Esophagus mucosa (tissue), 1 donor: ENCODE measurements around the gene NID1. TPM values are rescaled to one million over a fixed set of nuclear protein-coding genes. Genes with fewer than 3 reads are reported as not detected.
"Not testable (repeated sequence)": the region's sequence is repeated elsewhere in the genome, so short reads cannot be mapped to it uniquely, and the experiment has no call there.

Experiments
- ATAC-seq: fragments of 200-7000 bp; cut with Tn5 transposase; one replicate; pipeline ENCODE4 v1.9.1; 2020
- total RNA-seq: library from RNA; stranded (reverse); gene quantifications from one replicate; pipeline ENCODE4 v1.2.4, GENCODE V29; 2023
- donor health status: DM: yes; HTN: yes; CAD: no.

Gene NID1
- total RNA-seq, 1 donor from 2014 or later: 5.3 TPM

DNA sequence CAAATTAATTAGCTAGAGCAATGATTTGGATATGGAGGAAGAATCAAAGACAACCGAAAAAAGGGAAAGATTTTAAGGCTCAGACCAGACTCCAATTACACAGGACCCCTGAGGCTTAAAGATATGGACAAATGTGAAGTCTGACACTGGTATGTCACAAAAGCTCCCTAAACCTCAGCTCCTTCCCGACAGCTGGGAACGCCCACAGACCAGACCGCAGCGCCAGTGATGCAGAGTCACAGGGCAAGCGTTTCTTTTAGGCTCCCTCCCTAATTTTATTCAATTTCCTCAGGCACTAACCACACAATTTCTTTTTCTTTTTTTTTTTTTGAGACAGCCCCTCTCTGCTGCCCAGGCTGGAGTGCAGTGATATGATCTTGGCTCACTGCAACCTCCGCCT is 40.2 kb downstream of the NID1 start:
- ATAC-seq: no peak

DNA sequence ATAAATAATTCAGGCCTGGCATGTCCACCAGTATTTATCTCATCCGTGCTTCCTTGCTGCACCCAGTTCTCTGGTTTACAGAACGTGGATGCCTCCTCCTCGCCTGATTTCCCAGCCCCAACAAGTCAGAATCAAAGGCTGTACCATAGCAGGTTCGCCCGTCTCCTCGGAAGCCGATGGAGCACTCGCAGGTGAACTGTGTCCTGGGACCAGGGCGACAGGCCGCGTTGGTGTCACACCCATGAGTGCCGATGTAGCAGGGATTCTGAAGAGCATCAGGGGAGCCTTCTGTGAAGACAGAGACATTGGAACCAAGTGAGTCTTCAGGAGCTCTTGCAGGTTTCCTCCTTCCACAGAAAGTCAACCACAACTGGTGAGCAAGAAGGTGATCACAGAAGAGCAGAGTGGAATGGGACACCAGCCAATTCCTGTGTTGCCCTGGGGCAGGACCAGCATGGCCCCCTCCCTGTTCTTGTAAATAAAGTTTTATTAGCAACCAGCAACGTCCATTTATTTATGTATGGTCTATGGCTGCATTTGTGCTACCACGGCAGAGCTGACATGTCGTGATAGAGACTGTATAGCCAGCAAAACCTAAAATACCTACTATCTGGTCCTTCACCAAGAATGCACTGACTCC is 40.8 kb downstream of the NID1 start:
- ATAC-seq: no peak

GRCh38 chr1:236021424-236022135 is 43.3 kb downstream of the NID1 start:
- no peak for ATAC-seq

DNA sequence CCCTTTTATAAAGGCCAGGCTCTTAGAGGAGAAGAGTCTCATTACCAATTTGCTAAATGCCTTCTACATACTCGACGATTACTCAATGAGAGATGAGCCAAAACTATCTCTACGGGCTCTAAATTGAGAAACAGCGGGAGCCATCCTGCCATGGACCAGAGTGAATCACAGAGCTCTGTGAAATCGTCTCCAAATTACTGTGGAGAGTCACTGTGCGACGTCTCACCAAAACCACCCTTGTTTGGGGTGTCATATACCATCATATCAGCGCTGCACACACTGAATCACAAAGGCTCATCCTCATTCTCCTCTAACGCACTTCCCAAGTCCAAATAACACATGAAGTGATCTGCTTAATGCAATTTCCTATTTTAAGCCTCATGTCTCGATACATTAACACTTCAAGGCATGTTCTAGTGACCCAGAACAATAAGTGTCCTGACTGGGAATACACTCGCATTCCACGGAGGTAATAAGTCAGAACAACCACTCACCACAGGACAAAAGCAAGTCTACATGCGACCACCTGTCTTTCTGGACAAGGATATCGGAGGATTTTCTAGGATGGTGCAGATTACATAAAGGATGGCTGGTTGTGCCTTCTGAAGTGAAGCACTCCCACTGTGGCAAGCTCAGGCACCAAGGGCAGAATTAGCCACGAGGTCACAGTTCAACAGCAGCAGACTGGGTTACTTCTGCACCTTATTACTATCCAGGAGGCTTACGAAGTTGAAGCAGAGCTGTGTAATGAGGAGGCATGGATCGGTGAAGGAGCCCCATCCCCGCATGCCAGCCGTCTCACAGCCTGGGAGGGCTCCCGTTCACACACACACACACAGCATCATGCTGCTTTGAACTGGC is 44.3 kb downstream of the NID1 start:
- ATAC-seq: no peak

- peak; percentile 34 for ATAC-seq
These were observed 45.9 kb downstream of the NID1 start for GRCh38 chr1:236018885-236019453.

DNA sequence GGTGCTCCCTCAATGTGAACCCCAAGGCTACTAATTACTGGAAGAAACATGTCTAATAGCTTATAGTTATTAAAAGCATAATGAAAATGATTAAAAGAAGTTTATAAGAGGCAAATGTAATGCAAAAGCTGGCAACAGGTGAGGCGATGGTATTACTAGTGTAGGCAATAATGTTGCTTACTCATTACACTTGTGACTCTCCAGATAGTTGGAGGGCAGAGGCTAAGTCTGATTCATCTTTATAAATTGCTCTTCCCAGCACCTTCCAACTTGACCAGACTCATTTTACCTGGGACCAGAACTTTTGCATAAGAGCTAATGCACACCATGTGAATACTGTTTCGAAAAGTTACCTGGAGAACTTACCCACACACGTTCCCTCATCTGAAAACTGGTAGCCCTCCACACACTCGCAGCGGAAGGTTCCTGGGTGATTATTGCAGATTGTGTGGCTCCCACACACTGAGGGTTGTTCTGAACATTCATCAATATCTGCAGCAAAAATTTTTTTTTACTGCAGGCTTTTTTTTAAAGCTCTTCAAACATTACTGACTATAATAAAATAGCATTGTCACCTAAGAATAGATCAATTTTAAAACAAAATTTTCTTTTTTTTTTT is 48.0 kb downstream of the NID1 start:
- peak; percentile 65 for ATAC-seq

DNA sequence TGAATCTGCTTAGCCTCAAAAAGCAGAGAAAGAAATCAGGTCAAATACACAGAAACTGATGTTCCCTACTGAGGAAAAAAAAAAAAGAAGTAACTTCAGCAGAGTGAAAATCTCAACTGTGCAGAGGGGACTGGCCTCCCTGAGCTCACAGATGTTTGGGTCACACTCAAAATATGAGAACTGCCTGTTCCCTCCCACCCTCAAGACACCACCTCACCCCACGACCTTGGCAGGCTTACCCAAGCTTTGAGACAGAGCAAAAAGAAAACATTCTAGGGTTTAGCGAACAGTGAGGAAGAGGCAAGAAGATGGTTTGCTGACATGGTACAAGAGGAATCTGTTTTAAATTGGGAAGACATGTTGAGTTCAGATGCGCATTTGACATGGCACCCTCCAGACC is 48.8 kb downstream of the NID1 start:
- no peak for ATAC-seq

DNA sequence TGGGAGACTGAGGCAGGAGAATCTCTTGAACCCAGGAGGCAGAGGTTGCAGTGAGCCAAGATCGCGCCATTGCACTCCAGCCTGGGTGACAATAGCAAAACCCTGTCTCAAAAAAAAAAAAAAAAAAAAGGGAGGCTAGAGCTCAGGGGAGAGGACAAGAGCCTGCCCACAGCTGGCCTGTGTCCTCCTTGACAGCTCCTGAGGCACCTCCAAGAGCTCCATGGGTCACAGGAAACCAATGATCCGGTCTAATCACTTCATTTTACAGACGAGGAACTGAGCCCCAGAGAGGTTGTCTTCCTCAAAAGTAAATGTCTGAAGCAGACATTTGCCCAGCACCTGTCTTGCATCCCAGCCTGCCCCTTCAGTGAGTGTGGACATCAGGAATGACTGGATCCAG is 49.4 kb downstream of the NID1 start:
- no peak for ATAC-seq

DNA sequence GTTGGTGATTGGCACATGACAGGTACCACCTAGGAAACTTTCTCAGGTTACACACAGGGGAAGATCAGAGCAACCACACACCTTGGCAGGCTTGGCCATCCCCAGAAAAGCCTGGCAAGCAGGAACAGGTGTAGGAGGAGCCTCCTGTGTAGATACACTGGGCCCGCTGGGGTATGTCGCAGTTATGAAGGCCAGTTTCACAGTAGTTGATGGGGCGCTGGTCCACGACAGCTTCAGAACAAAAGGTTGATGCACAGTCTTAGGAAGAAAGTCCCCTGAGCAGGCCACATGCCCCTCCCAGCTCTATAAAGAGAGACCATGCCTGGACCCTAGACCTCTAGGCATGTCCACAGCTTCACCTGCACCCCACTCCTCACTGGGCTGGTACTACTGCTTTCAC is 51.6 kb downstream of the NID1 start:
- no peak for ATAC-seq

DNA sequence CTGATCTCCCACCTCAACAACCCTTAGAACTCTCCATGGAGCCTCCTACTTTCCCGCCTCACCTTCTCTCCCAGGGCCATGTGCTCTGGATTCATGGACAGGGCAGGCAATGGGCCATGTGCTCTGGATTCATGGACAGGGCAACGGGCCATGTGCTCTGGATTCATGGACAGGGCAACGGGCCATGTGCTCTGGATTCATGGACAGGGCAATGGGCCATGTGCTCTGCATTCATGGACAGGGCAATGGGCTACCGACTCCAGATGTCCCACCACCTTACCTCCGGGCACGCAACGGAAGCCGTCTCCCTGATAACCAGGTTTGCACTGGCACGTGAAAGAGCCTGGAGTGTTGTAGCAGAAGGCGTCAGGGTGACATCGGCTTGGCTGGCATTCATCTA is 53.2 kb downstream of the NID1 start:
- no peak for ATAC-seq

GRCh38 chr1:236010443-236010842 is 54.4 kb downstream of the NID1 start:
- ATAC-seq: no peak

- no peak for ATAC-seq
These were observed 55.0 kb downstream of the NID1 start for GRCh38 chr1:236009857-236010256.

DNA sequence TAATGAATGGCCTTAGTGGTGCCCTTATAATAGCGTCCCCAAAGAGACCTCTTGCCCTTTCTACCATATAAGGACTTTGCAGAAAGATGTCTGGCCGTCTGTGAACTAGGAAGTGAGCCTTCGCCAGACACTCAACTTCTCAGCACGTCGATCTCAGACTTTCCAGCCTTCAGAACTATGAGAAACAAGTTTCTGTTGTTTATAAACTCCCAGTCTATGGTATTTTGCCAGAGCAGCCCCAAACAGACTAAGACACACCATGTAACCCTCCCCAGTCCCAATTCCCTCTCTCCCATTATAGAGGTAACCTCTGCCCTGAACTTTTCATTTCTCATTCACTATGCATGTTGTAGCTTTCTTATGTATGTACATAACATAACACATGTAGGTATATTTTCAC is 55.7 kb downstream of the NID1 start:
- no peak for ATAC-seq

DNA sequence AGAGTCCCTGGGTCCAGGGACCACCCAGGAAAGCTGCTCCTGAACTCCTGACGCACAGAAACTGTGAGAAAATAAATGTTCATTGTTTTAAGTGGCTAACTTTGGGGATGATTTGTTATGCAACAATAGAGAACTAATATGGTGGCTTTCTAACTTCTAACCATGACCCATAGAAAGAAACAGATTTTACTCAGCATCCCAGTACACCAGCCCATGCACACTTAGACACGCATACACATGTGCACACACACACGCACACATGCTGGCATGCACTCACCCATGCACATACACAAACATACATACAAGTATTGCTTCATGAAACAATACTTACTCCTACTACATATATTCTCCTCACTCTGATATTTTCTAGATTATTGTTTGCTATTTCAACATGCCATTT is 57.1 kb downstream of the NID1 start:
- ATAC-seq: no peak

DNA sequence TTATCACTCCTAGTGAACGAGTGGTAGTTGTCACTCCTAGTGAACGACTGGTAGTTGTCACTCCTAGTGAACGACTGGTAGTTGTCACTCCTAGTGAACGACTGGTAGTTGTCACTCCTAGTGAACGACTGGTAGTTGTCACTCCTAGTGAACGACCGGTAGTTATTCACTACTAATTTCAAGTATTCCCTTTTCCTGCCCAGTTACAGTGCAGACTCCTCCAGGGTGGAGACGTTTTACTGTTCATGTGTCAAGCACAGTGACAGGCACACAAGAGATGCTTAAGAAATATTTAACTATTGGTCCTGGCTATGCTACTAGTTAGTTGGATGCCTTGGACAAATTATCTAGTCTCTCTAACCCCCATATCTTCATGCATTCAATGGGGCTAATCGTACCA is 61.8 kb downstream of the NID1 start:
- ATAC-seq: not testable (repeated sequence)

- no peak for ATAC-seq
These were observed 62.3 kb downstream of the NID1 start for GRCh38 chr1:236002572-236002971.

- ATAC-seq: no peak
These were observed 62.9 kb downstream of the NID1 start for GRCh38 chr1:236002025-236002390.

DNA sequence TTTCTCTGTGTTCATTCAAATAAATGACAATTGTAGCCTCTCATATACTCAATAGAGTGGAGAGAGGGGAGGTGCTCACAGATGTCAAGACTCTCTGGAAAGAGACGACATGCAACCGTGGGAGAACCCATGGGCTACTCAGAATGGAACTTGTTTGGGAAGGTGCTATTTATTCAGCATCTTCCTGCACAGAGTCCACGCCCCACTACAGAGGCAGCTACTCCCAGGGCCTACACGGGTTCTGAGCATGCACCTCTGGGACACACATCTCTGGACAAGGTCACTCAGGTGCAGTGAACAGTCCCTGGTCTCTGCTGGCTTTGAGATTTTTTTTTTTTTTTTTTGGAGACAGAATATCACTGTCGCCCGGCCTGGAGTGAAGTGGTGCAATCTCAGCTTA is 64.1 kb downstream of the NID1 start:
- ATAC-seq: no peak

DNA sequence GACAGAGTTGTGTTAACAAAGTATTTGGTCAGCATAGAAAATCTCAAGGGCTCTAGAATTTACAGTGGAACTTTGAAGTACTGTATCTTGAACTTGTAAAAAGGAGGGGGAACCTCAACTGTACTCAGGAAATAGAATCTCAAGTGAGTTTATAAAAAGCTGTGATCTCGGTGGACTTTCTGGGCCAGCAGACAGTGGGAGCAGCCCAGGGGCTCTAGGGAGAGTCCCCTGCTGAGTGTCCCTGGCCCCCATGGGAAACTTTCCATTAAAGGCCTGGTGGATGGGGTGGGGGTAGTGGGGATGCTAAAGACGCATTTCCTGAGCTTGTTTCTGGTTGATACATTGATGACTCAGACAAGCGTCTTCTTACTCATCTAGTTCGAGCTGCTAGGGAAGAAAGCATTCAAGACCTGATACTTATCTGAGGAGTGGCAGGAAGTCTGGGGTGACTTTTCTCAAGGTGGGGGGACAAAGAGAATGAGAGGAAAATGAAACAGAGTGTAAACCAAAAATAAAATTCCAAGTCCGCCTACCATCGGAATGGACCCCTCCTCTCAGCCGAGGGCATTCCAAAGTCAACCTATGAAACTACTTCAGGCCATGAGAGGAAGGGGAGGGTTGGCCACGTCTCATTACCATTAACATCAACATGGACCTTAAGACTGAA is 65.5 kb downstream of the NID1 start:
- ATAC-seq: peak; percentile 69

DNA sequence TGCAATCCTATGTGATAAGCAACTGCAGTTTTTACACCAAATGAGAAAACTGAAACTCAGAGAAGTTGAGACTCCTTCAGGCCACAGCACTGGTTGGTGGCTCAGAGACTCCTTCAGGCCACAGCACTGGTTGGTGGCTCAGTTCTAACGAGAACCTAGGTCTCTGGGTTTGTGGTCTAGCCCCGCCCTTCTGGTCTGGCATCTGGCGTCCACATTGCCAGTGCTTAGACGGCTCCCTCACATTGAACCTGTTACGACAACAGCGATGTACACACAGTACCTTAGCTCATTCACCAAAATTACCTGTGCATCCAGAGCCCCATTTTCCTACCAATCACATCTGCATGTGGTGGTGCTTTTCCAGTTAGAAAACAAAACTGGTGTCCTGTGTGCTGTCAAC is 66.1 kb downstream of the NID1 start:
- ATAC-seq: peak; percentile 15

DNA sequence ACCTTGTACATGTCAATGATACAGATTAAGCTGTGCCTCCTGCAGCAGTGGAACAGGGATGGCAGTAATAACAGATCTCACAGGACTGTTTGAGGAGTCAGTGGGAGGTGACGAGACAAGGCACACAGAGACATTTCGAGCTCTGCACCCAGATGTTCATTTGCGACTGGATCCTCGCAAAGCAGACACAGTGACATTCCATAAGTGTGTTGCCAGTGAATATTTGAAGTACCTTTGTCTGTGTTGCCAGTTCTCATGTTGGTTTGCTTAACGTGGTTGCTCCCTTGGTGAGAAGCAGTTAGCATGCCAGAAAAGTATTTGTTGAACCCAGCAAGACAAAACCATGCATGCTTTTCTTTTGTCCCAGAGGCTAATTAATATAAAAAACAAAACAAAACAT is 67.0 kb downstream of the NID1 start:
- ATAC-seq: no peak

DNA sequence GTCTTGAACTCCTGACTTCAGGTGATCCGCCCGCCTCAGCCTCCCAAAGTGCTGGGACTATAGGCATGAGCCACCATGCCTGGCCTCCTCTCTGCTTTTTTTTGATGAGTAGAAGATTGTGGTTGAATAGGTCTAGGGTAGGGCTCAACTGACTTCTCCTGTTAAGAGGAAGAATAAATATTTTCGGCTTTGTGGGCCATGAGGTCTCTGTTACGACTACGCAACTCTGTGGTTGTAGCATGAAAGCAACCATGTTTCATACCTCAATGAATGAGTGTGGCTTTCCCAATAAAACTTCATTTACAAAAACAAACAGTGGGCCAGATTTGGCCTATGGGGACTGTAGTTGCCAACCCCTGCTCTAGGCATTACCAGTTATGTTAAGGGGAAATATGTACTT is 67.8 kb downstream of the NID1 start:
- no peak for ATAC-seq
